Head of caudate nucleus (tissue), 42 donors: ENCODE measurements around the gene CYP1A1.
"Not testable (repeated sequence)": the region's sequence is repeated elsewhere in the genome, so short reads cannot be mapped to it uniquely, and the experiment has no call there.

Experiments
- DNase-seq, 42 donors: peaks; one replicate each; pipeline versions ENCODE4 v3.0.0 to v3.0.0-alpha.2; 2020 to 2021; ENCODE audit warnings: mixed read lengths in 7 of 42
- intact Hi-C: fragments of 100-400 bp; cut with DNase I; formaldehyde crosslinking; loops from one replicate; pipeline ENCODE4 v1.15.0; 2022

Gene CYP1A1

GRCh38 chr15:74746389-74746788, 21.1 kb upstream of the CYP1A1 start:
- intact Hi-C loops = no loop called here
- no peak for DNase-seq

GRCh38 chr15:74742422-74742821, 17.1 kb upstream of the CYP1A1 start:
- no peak for DNase-seq
- intact Hi-C loops = no loop called here

GRCh38 chr15:74738239-74738638, 12.9 kb upstream of the CYP1A1 start:
- intact Hi-C loops, DNase-seq: not testable (repeated sequence)

- DNase-seq = no peak
- intact Hi-C loops = no loop called here
Measured at GRCh38 chr15:74735305-74735704, 10.0 kb upstream of the CYP1A1 start.

DNA sequence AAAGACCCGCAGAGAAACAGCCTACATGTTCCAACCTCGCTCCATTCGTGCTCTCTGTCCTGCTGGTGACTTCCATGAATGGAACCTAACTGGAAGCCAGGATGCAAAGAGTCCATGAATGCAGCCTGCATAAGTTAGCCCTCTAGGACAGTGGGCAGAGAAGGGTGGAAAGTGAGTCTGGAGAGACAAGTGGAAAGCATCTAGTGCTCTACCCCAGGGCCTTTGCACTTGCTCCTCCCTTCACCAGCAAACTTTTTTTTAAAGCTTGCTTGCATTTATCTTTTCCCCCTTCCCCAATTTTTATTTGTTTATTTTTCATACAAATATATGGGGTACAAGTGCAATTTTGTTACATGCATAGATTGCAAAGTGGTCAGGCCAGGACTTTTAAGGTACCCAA, 7.9 kb upstream of the CYP1A1 start:
- DNase-seq = no peak

GRCh38 chr15:74732846-74733245, 7.5 kb upstream of the CYP1A1 start:
- no peak for DNase-seq
- intact Hi-C loops = no loop called here

More for the DNA sequence above, 7.9 kb upstream of the CYP1A1 start:
- intact Hi-C loops = no loop called here

DNA sequence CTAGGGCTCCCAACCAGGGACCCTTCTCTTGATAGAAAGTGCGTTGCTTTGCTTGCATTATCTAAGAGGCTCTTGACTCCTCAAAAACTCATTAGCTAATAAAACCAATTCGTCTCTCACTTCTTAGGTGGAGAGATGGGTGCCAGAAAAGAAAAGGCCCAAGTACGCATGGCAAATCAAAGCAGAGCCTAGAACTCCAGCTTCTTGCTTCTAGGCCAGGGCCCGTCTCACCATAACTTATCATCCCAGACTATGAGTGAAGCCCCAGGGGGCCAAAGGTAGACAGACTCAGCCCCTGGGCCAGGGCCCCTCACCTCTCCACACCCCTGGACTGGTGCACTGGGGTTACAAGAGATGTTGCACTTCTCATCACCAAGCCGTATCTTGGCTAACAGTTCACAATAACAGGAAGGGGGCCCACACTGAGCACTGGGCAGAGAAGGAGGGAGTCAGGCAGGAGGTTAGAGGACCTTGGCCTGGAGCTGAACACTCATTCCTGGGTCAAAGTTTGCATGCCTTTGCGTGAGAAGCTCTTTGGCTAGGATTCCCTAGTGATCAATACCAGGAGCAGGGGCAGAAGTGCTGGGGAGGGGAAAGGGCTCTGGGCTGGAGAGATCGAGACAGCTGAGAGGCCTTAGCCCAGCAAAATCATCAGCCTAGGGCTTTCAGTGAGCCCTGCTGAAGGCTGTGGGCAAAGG, 5.4 kb upstream of the CYP1A1 start:
- intact Hi-C loops = no loop called here
- DNase-seq = no peak

DNA sequence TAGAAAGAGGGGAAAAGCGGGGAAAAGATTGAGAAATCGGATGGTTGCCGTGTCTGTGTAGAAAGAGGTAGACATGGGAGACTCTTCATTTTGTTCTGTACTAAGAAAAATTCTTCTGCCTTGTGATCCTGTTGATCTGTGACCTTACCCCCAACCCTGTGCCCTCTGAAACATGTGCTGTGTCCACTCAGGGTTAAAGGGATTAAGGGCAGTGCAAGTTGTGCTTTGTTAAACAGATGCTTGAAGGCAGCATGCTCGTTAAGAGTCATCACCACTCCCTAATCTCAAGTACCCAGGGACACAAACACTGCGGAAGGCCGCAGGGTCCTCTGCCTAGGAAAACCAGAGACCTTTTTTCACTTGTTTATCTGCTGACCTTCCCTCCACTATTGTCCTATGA, 4.0 kb upstream of the CYP1A1 start:
- DNase-seq, intact Hi-C loops: not testable (repeated sequence)

GRCh38 chr15:74728699-74729098, 3.4 kb upstream of the CYP1A1 start:
- intact Hi-C loops, DNase-seq: not testable (repeated sequence)

DNA sequence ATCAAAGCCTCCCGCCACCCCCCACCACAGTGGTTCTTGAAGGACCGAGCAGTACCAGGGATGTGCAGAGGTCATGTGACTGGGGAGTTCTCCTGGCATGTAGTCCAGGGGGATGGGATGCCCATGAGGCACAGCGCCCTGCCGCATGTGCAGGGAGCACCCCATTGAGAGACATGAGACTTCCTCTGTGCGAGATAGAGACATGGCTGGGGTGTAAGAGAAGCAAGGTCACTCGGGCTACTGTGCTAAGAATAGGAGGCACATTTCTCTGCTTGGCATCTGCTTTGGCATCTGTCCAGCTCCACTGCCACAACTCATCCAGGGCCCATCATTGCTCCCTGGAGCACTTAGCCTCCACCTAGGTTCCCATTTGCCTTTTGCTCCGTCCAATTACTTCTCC, 2.4 kb upstream of the CYP1A1 start:
- DNase-seq = no peak
- intact Hi-C loops = no loop called here

DNA sequence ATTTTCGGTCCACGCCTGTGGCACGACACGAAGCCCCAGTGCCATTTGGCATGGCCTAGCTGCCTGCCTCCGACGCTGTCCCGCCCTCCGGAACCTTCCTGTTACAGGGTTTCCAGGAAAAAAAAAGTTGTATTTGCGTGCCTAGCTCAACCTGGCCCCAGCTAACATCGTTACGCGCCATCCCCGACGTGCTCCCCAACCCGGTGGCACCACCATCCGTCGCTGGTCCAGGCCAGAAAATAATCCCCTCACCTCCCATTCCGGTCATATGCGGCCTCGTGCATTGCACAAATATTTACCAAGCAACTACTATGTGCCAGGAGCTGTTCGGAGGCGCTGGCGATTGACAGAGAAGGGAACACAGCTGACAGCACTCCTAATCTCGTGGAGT, 1.4 kb upstream of the CYP1A1 start:
- intact Hi-C loops = no loop called here
- no peak for DNase-seq

- peak in 27 of 42 donors; percentile 3 to 52 (median 19) for DNase-seq
- intact Hi-C loops = no loop called here
Measured at GRCh38 chr15:74725845-74726773, 781 bp upstream of the CYP1A1 start.

DNA sequence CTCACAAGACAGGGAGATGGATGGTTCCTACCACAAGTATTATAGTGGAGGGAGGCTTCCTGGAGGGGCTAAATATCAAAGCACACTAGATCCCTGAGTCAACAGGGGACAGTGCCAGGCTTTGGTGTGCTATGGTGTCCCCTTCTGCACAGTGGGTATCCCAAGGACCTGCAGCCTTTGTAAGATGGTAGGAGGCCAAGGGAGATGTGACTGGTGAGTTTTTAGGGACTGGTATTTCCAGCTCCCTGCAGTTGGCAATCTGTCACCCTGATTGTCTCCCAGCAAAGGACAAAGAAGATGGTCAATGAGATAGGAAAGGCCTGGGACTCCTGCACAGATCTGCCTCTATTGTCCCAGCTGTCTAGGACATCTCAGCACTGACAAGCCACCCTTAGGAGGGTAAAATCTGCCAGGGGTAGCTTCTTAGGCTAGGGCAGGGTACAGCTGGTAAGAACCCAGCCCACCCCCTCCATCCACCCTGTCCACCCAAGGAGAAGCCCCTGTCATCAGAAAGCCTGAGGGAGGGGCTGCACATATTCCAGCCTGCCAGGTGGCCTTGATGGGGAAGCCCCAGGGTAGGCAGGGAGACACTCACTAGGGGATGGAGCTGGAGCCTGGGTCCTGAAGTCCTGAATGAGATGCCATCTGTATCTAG, 631 bp downstream of the CYP1A1 start:
- intact Hi-C loops = no loop called here
- DNase-seq = no peak

DNA sequence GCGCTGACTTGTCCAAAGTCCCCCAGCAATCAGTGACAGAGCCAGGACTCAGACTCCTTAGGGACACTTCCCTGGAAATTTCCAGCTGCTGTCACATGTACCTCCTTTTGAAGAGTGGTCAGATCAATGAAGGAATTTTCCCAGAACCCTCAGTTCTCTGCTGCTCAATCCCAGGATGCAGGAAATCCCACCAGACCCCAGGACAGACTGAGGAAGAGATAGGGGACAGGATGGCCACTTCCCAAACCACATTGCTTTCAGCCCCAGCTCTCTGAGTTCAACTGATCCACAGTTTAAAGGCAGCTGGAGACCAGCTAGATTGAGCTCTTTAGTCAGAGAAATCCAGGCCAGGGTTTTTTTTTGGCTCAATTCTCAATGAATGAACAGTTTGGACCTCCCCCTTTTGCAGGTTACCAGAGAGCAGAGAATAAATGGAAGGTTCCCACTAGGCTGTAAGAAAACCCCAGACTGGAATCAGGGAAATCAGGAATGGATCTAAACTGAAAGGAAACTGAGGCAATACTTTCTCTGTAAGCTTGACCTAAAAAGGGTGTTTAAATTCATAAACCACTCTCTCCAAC, 1.5 kb downstream of the CYP1A1 start:
- intact Hi-C loops = no loop called here
- DNase-seq = peak in 18 of 42 donors; percentile 6 to 63 (median 30)

GRCh38 chr15:74723187-74723586, 2.1 kb downstream of the CYP1A1 start:
- no peak for DNase-seq
- intact Hi-C loops = no loop called here

GRCh38 chr15:74722591-74722990, 2.7 kb downstream of the CYP1A1 start:
- intact Hi-C loops = no loop called here
- DNase-seq = no peak

GRCh38 chr15:74716651-74717050, 8.7 kb downstream of the CYP1A1 start:
- peak in 1 of 42 donors; percentile 9 for DNase-seq
- intact Hi-C loops = no loop called here

DNA sequence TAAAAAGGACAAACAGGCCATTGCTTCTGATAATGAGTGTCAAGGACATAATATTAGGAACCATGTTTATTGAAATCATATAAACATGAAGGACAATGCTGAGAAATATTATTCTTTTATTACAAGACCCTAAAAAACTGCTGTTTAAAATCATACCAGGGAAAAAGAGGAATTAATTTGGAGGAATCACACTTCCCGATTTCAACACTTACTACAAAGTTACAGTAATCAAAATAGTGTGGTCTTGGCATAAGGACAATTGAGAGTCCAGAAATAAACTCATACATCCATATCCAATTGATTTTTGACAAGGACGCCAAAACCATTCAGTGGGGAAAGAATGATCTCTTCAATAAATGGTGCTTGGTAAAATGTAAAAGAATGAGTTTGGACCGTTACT, 13.0 kb downstream of the CYP1A1 start:
- DNase-seq = no peak
- intact Hi-C loops = no loop called here

- DNase-seq = peak in 1 of 42 donors; percentile 14
- intact Hi-C loops = no loop called here
Measured at GRCh38 chr15:74710319-74711094, 14.8 kb downstream of the CYP1A1 start.
